ENCODE results near the gene RNF103. TPM values are rescaled to one million over a fixed set of nuclear protein-coding genes. Genes with fewer than 3 reads are reported as not detected.

RNF103 gene
- polyA plus RNA-seq, 3 donors = 1.0 to 31.9 (median 2.2) TPM

DNA sequence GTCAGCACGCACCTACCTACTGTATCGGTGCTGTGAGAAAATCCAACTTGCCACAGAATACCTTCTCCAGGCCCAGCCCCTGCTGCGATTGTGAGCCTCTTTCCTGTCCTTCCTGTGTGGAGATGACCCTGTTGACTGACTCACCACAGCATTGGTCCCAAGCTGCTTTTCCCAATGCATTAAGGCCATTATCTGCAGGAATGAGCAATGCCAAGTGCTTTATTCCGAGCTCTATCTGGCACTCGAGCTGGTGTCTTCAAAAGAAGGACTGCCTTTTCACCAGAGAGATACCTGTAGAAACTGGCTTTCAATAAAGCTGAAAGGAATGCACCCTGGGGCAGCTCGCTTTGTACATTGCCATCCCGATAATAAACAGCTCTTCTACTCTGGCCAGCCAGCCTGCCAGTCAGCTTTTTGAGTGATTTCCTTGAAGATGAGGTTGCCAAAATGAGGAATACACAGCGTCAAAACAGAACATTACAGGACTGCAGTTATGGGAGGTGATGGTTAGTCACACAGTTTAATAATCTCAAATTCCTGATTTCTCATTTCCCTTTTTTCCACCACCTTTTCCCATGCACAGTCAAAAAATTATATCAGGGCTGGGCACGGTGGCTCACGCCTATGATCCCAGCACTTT lies 8.3 kb upstream of the RNF103 start:
- H3K4me1 ChIP-seq (ENCODE audit: control insufficient read depth in 1 of 2, insufficient read depth in 2 of 2, low read length in 2 of 2) = no peaks in the 10 kb centered on the region
- no peaks in the 10 kb centered on the region for H3K36me3 ChIP-seq (replicated peaks in 1 of 2; ENCODE audit: control insufficient read depth in 1 of 2, insufficient read depth in 2 of 2, low read length in 2 of 2)
- TF ChIP-seq, protein P1, sequence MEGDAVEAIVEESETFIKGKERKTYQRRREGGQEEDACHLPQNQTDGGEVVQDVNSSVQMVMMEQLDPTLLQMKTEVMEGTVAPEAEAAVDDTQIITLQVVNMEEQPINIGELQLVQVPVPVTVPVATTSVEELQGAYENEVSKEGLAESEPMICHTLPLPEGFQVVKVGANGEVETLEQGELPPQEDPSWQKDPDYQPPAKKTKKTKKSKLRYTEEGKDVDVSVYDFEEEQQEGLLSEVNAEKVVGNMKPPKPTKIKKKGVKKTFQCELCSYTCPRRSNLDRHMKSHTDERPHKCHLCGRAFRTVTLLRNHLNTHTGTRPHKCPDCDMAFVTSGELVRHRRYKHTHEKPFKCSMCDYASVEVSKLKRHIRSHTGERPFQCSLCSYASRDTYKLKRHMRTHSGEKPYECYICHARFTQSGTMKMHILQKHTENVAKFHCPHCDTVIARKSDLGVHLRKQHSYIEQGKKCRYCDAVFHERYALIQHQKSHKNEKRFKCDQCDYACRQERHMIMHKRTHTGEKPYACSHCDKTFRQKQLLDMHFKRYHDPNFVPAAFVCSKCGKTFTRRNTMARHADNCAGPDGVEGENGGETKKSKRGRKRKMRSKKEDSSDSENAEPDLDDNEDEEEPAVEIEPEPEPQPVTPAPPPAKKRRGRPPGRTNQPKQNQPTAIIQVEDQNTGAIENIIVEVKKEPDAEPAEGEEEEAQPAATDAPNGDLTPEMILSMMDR (IDR thresholded peaks at IDR 0.05) = no peak
- H4K20me1 ChIP-seq (ENCODE audit: insufficient read depth, low read length) = no peaks in the 10 kb centered on the region
- 95% methylated on average over 6 of the region's 10 CpGs for WGBS (ENCODE audit: insufficient coverage)
- H3K9me3 Mint-ChIP-seq = peaks cover 0 to 2% (median 0%) of the 10 kb centered on the region in 7 donors
- no peak overlapping the region for H3K27ac Mint-ChIP-seq
- H2AFZ ChIP-seq (ENCODE audit: insufficient read depth, low read depth, low read length, poor library complexity, severe bottlenecking) = peak overlapping the region; percentile 7
- H3K79me2 ChIP-seq (ENCODE audit: insufficient read depth, low read length) = no peaks in the 10 kb centered on the region
- intact Hi-C loops (cut with micrococcal nuclease) = no loop called here
- no peaks in the 10 kb centered on the region for H3K36me3 Mint-ChIP-seq
- DNase-seq = no peak
- no peaks in the 10 kb centered on the region for H3K4me1 Mint-ChIP-seq
- H3K9me3 ChIP-seq (replicated peaks in 1 of 2; ENCODE audit: control insufficient read depth in 1 of 2, insufficient read depth in 1 of 2, low read length in 2 of 2) = no peaks in the 10 kb centered on the region
- H3K9ac ChIP-seq (ENCODE audit: insufficient read depth, low read length, poor library complexity, severe bottlenecking) = no peak overlapping the region
- no peak overlapping the region for H3K4me2 ChIP-seq (replicated peaks; ENCODE audit: extremely low read depth, low read length, poor library complexity, severe bottlenecking)
- H3K27me3 Mint-ChIP-seq (ENCODE audit: low read depth in 3 of 3) = peaks cover 0 to 9% (median 1%) of the 10 kb centered on the region in 3 donors
- H3K27me3 ChIP-seq (ENCODE audit: control insufficient read depth in 2 of 2, insufficient read depth in 2 of 2, low read length in 2 of 2) = no peaks in the 10 kb centered on the region
- H3K4me3 Mint-ChIP-seq = no peak overlapping the region
- no peak overlapping the region for H3K4me3 ChIP-seq (replicated peaks in 1 of 3; ENCODE audit: low read depth in 2 of 3, low read length in 3 of 3)
- no peak overlapping the region for H3K27ac ChIP-seq (ENCODE audit: low read depth in 1 of 2, low read length in 2 of 2)

DNA sequence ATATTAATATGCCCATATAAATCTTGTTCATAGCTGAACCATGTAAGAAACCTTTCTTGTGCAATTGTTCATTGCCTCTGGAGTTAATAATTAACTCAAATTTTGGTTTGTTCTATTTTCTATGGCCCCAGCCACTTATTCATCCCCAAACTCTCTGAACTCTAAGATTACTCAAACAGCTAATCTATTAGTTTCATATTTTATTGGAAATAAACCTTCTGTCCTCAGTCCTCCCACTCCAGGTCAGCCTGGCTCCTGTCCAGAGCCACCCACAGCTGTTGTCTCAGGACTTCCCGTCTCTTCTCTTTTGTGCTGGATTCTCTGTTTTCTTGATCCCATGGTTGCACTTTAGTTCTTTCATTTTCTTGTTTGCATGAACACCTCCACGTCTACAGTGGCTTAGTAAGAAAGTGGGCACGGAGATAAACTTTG lies 4.4 kb upstream of the RNF103 start:
- H3K79me2 ChIP-seq (ENCODE audit: insufficient read depth, low read length) = no peaks in the 10 kb centered on the region
- no peaks in the 10 kb centered on the region for H3K27me3 ChIP-seq (ENCODE audit: control insufficient read depth in 2 of 2, insufficient read depth in 2 of 2, low read length in 2 of 2)
- TF ChIP-seq, protein P1 (IDR thresholded peaks at IDR 0.05) = no peak
- no peak overlapping the region for H3K4me3 ChIP-seq (replicated peaks in 1 of 3; ENCODE audit: low read depth in 2 of 3, low read length in 3 of 3)
- peaks cover 0 to 8% (median 1%) of the 10 kb centered on the region in 3 donors for H3K27me3 Mint-ChIP-seq (ENCODE audit: low read depth in 3 of 3)
- no peak overlapping the region for H2AFZ ChIP-seq (ENCODE audit: insufficient read depth, low read depth, low read length, poor library complexity, severe bottlenecking)
- H3K4me1 Mint-ChIP-seq = peaks cover 4% of the 10 kb centered on the region
- H3K27ac Mint-ChIP-seq = no peak overlapping the region
- no peaks in the 10 kb centered on the region for H3K36me3 Mint-ChIP-seq
- H3K36me3 ChIP-seq (replicated peaks in 1 of 2; ENCODE audit: control insufficient read depth in 1 of 2, insufficient read depth in 2 of 2, low read length in 2 of 2) = no peaks in the 10 kb centered on the region
- intact Hi-C loops (cut with micrococcal nuclease) = loop anchor here in 1 of 2 donors (10.0 kb wide), 1 partner anchor 183 kb away; the partner anchor contains the start of gene KDM3A
- no peaks in the 10 kb centered on the region for H3K9me3 ChIP-seq (replicated peaks in 1 of 2; ENCODE audit: control insufficient read depth in 1 of 2, insufficient read depth in 1 of 2, low read length in 2 of 2)
- H3K27ac ChIP-seq (ENCODE audit: low read depth in 1 of 2, low read length in 2 of 2) = no peak overlapping the region
- no peaks in the 10 kb centered on the region for H4K20me1 ChIP-seq (ENCODE audit: insufficient read depth, low read length)
- no peak overlapping the region for H3K4me2 ChIP-seq (replicated peaks; ENCODE audit: extremely low read depth, low read length, poor library complexity, severe bottlenecking)
- H3K9me3 Mint-ChIP-seq = no peaks in the 10 kb centered on the region
- H3K4me3 Mint-ChIP-seq = no peak overlapping the region
- 78% methylated on average over 1 of the region's 3 CpGs for WGBS (ENCODE audit: insufficient coverage)
- no peak overlapping the region for H3K9ac ChIP-seq (ENCODE audit: insufficient read depth, low read length, poor library complexity, severe bottlenecking)
- DNase-seq = no peak
- peaks cover 4 to 5% of the 10 kb centered on the region in 2 donors for H3K4me1 ChIP-seq (ENCODE audit: control insufficient read depth in 1 of 2, insufficient read depth in 2 of 2, low read length in 2 of 2)
